Liver (tissue), 2 donors: ENCODE data around the gene PPWD1.

Experiments
- FOXA2 ChIP-seq: IDR thresholded peaks from 2 replicates; pipeline ENCODE4 v1.6.1; 2016; ENCODE audit warnings: antibody characterized with exemption
- MAX ChIP-seq: IDR thresholded peaks from 2 replicates; pipeline ENCODE4 v1.6.1; 2016; ENCODE audit warnings: antibody characterized with exemption
- TF ChIP-seq, protein P1 (sequence below): fragments of 150-350 bp; IDR thresholded peaks from 2 replicates; pipeline ENCODE4 v1.5.1; 2017; ENCODE audit warnings: improper control_type of control experiment, low read depth, low read length; ENCODE audit not compliant: missing input control
- donor health status: healthy.

DNA sequence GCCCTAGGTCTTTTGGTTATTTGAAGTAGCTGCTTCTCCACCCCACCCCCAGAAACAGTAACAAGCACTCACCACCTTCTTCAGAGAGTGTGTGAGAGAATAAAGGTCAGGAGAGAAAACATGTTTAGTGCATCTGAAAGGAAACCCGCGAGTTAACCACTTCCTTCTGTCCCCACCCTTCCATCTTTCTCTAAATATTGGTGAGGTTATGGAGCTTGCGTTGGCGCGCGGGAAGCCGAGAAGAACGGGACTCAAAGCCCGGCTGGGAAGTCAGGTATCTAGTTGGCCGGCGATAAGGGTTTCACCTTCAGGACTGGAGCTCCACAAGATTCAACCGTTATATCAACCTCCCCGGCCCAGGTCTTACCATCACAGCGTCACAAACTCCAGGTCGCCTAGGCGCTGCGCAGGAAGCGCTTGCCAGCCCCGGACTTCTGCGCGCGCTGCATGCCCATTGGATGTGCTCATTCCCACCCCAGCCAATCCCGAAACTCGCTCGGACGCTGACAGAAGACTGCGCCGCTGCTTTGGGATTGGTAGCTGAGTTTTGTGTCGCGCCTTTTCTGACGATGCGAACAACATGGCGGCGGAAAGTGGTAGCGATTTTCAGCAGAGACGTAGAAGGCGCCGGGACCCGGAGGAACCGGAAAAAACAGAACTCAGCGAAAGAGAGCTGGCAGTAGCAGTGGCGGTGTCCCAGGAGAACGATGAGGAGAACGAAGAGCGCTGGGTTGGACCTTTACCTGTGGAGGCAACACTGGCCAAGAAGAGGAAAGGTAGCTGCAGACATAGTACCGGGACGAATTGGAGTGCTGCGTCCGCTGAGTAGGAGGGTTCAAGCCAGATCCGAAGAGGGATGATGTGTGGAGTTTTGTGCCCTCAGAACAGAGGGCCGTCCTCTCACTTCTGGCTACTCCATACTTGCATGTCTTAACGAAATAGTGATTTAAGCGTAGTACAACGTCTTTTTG is at the start of gene PPWD1, which contains the start of gene CENPK:
- TF ChIP-seq, protein P1, sequence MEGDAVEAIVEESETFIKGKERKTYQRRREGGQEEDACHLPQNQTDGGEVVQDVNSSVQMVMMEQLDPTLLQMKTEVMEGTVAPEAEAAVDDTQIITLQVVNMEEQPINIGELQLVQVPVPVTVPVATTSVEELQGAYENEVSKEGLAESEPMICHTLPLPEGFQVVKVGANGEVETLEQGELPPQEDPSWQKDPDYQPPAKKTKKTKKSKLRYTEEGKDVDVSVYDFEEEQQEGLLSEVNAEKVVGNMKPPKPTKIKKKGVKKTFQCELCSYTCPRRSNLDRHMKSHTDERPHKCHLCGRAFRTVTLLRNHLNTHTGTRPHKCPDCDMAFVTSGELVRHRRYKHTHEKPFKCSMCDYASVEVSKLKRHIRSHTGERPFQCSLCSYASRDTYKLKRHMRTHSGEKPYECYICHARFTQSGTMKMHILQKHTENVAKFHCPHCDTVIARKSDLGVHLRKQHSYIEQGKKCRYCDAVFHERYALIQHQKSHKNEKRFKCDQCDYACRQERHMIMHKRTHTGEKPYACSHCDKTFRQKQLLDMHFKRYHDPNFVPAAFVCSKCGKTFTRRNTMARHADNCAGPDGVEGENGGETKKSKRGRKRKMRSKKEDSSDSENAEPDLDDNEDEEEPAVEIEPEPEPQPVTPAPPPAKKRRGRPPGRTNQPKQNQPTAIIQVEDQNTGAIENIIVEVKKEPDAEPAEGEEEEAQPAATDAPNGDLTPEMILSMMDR: no peak
- no peak for TF ChIP-seq FOXA2
- TF ChIP-seq MAX: peak; percentile 63
